Mucosa of rectum (tissue), 2 donors: ENCODE measurements around the gene SIK3.
A peak's percentile ranks its signal among the peaks of the same experiment; 100 is the strongest.

Source experiments
- H3K27ac ChIP-seq, 2 donors: one replicate each; pipeline ENCODE4 v1.7.0; 2013; ENCODE audit warnings: inconsistent platforms in 2 of 2, low read depth in 2 of 2, low read length in 2 of 2
- H3K27me3 ChIP-seq, 2 donors: one replicate each; pipeline ENCODE4 v1.7.0; 2013; ENCODE audit warnings: low read length in 2 of 2; ENCODE audit not compliant: control insufficient read depth in 2 of 2, insufficient read depth in 2 of 2
- H3K36me3 ChIP-seq, 2 donors: one replicate each; pipeline ENCODE4 v1.7.0; 2013; ENCODE audit warnings: low read length in 2 of 2; ENCODE audit not compliant: control insufficient read depth in 2 of 2, insufficient read depth in 2 of 2
- H3K4me1 ChIP-seq, 2 donors: one replicate each; pipeline ENCODE4 v1.7.0; 2013; ENCODE audit warnings: low read length in 2 of 2, mild to moderate bottlenecking in 1 of 2; ENCODE audit not compliant: control insufficient read depth in 2 of 2, insufficient read depth in 2 of 2
- H3K4me3 ChIP-seq, 2 donors: one replicate each; pipeline ENCODE4 v1.7.0; 2013; ENCODE audit warnings: low read length in 2 of 2
- H3K9ac ChIP-seq, 2 donors: one replicate each; pipeline ENCODE4 v1.7.0; 2013; ENCODE audit warnings: low read length in 2 of 2, low read depth in 1 of 2, mild to moderate bottlenecking in 1 of 2
- H3K9me3 ChIP-seq, 2 donors: one replicate each; pipeline ENCODE4 v1.7.0; 2013; ENCODE audit warnings: low read length in 2 of 2; ENCODE audit not compliant: control insufficient read depth in 2 of 2
- donor health status: healthy.
- donor health status: Normal muscosa, but diverticular disease.

The SIK3 gene

DNA sequence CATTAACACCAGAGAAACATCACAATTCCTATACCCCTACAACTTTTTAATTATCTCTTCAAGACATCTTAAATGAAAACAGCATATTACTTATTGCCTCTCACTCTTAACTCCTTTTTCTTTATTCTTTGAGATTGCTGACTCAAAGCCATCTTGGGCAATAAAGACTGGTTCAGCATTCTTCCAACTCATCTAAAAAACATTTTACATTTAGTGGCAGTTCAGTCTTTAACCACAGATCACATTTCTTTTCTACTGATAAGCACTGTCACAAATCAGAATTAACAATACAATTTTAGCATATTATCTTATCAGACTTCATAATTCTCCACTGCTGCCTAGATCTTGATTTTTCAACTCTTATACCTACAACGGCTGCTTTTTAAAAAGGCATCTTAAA, 34.0 kb downstream of the SIK3 start:
- Histone ChIP-seq H3K27ac (no peak overlapping the region), H3K9me3 (no peaks in the 10 kb centered on the region), H3K4me1 (peaks cover 2 to 5% of the 10 kb centered on the region in 2 donors), H3K4me3 (no peak overlapping the region), H3K27me3 (no peaks in the 10 kb centered on the region), H3K9ac (peak overlapping the region in 1 of 2 donors; percentile 8), H3K36me3 (no peaks in the 10 kb centered on the region)

GRCh38 chr11:117062498-117062897, 35.7 kb downstream of the SIK3 start:
- H3K27me3 ChIP-seq: no peaks in the 10 kb centered on the region
- H3K4me3 ChIP-seq: no peak overlapping the region
- H3K27ac ChIP-seq: no peak overlapping the region
- peaks cover 2 to 5% of the 10 kb centered on the region in 2 donors for H3K4me1 ChIP-seq
- no peaks in the 10 kb centered on the region for H3K9me3 ChIP-seq
- no peak overlapping the region for H3K9ac ChIP-seq
- H3K36me3 ChIP-seq: no peaks in the 10 kb centered on the region

GRCh38 chr11:117061256-117061655, 37.0 kb downstream of the SIK3 start:
- H3K9ac ChIP-seq: no peak overlapping the region
- H3K36me3 ChIP-seq: no peaks in the 10 kb centered on the region
- no peak overlapping the region for H3K27ac ChIP-seq
- no peaks in the 10 kb centered on the region for H3K9me3 ChIP-seq
- H3K4me1 ChIP-seq: peaks cover 0 to 2% of the 10 kb centered on the region in 2 donors
- no peak overlapping the region for H3K4me3 ChIP-seq
- no peaks in the 10 kb centered on the region for H3K27me3 ChIP-seq

GRCh38 chr11:117059611-117060148, 38.5 kb downstream of the SIK3 start:
- Histone ChIP-seq H3K9me3 (no peaks in the 10 kb centered on the region), H3K4me1 (peaks cover 0 to 11% of the 10 kb centered on the region in 2 donors), H3K27me3 (no peaks in the 10 kb centered on the region), H3K36me3 (no peaks in the 10 kb centered on the region), H3K9ac (no peak overlapping the region), H3K4me3 (no peak overlapping the region), H3K27ac (no peak overlapping the region)

GRCh38 chr11:117058761-117059261, 39.4 kb downstream of the SIK3 start:
- Histone ChIP-seq H3K27me3 (no peaks in the 10 kb centered on the region), H3K4me1 (peaks cover 0 to 14% of the 10 kb centered on the region in 2 donors), H3K36me3 (no peaks in the 10 kb centered on the region), H3K27ac (peak overlapping the region in 1 of 2 donors; percentile 26), H3K4me3 (no peak overlapping the region), H3K9ac (no peak overlapping the region), H3K9me3 (no peaks in the 10 kb centered on the region)

DNA sequence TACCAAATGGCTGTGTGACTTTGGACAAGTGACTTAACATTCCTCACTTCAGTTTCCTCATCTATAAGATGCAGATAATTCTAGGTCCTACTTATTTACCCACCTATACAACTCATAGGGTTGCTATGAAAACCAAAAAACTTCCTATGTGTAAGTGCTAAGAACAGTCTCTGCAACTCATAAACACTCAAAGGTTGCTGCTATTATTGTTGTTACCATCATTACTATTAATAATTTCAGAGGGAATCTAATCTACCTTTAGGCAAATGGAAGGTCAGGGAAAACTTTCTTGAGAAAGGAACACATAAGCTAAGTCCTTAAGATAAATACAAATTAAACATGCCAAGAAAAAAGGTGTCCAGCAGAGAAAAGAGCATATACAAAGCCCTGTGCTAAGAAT, 40.5 kb downstream of the SIK3 start:
- Histone ChIP-seq H3K4me3 (no peak overlapping the region), H3K27ac (no peak overlapping the region), H3K4me1 (peaks cover 0 to 13% of the 10 kb centered on the region in 2 donors), H3K36me3 (no peaks in the 10 kb centered on the region), H3K9me3 (no peaks in the 10 kb centered on the region), H3K27me3 (no peaks in the 10 kb centered on the region), H3K9ac (no peak overlapping the region)

DNA sequence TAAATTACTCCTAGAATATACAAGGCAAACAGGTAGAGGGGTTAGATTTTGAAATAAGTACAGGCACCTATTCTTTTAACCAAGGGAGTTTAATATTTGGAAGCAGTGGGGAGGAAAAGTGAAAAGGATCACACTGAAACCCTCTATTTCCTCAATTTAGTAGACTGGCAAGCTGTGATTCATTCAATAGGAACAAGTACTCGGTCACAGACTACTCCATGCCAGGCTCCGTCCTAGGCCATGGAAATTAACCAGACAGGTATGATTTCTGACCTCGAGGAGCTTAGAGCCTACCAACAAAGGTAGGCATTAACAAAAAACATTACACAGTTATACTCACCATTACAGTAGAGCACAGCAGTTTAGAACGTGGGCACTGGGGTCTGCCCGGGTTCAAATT, 40.9 kb downstream of the SIK3 start:
- Histone ChIP-seq H3K36me3 (no peaks in the 10 kb centered on the region), H3K4me1 (peaks cover 0 to 13% of the 10 kb centered on the region in 2 donors), H3K27ac (no peak overlapping the region), H3K9me3 (no peaks in the 10 kb centered on the region), H3K4me3 (no peak overlapping the region), H3K9ac (no peak overlapping the region), H3K27me3 (no peaks in the 10 kb centered on the region)

DNA sequence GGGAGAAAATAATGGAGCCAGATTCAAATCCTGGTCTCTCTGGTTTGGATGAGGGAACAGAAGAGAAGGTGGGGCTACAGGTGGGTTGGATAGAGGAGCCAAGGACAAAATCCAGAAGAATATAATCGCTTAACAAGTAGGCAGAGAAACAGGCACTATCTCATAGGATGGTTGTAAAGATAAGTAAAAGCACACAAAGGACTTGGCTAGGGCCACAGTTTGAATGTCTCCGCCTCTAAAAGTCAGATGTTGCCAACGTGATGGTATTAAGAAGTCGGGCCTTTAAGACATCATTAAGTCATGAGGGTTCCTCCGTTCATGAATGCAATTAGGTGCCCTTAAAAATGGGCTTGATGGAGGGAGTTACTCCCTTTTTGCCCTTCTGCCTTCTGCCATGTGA, 42.8 kb downstream of the SIK3 start:
- H3K27ac ChIP-seq: no peak overlapping the region
- H3K4me1 ChIP-seq: peaks cover 0 to 13% of the 10 kb centered on the region in 2 donors
- no peaks in the 10 kb centered on the region for H3K27me3 ChIP-seq
- H3K36me3 ChIP-seq: no peaks in the 10 kb centered on the region
- H3K4me3 ChIP-seq: peak overlapping the region in 1 of 2 donors; percentile 7
- H3K9ac ChIP-seq: no peak overlapping the region
- no peaks in the 10 kb centered on the region for H3K9me3 ChIP-seq

DNA sequence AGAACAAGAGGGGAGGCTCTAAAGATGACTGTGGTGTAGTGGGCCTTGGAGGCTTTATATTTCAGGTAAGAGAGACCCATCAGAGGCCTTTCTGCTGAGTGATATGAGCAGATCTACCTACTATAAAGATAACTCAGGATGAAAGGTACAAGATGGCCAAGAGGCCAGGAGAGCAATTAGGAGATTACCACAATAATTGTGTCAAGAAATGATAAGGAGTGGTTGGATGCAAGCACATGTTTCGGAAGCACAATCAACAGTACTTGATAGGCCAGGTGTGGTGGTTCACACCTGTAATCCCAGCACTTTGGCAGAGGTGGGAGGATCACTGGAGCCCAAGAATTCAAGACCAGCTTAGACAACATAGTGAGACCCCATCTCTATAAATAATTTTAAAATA, 43.8 kb downstream of the SIK3 start:
- no peak overlapping the region for H3K4me3 ChIP-seq
- no peak overlapping the region for H3K27ac ChIP-seq
- peaks cover 0 to 13% of the 10 kb centered on the region in 2 donors for H3K4me1 ChIP-seq

DNA sequence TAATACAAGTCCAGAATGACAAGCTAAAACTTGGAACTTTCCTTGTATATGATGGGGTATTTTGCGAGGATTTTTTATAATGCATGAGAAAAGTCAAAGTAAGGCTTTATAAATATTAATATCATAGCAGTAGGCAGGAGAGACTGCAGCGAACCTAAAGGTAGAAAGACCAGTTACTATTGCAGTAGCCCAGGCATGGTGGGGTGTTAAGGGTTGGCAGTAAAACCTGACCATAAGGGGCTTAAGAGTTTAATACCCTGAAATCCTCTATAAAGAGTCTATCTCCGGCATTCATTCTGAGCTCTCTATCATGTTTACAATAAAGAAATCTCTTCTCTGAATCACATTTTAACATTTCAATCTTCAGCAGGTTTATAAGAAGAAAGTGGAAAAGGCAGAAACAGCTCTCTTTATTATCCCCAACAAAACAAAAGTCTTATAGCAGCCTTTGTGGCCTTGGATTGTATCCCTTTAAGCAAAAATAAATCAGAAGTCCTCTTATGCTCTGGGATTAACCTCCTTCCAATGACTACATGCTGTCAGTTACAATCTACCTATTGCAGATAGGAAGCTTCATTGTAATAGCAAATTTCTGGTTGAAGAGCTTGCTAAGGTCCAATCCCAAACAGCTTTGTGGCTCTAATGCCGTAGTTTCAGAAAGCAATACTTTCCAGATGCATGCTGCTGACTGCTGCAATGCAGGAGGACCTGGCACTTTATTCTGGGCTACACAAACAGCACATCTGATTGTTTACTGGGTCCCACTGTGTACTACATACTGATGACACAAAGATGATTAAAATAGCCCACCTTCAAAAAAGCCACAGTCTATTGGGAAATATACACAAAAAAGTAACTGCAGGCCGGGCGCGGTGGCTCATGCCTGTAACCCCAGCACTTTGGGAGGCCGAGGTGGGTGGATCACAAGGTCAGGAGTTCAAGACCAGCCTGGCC, 45.8 kb downstream of the SIK3 start:
- no peaks in the 10 kb centered on the region for H3K27me3 ChIP-seq
- no peaks in the 10 kb centered on the region for H3K9me3 ChIP-seq
- H3K4me1 ChIP-seq: peaks cover 0 to 13% of the 10 kb centered on the region in 2 donors
- no peak overlapping the region for H3K4me3 ChIP-seq
- no peak overlapping the region for H3K27ac ChIP-seq
- H3K36me3 ChIP-seq: no peaks in the 10 kb centered on the region
- H3K9ac ChIP-seq: no peak overlapping the region

More for the DNA sequence above, 43.8 kb downstream of the SIK3 start:
- Histone ChIP-seq H3K9ac (no peak overlapping the region), H3K27me3 (no peaks in the 10 kb centered on the region), H3K9me3 (no peaks in the 10 kb centered on the region), H3K36me3 (no peaks in the 10 kb centered on the region)
